Neural cell (in vitro differentiated cells): ENCODE measurements around the gene SLC9A1. TPM values are rescaled to one million over a fixed set of nuclear protein-coding genes. Genes with fewer than 3 reads are reported as not detected.

Source experiments
- H2AFZ ChIP-seq: fragments of 200-600, 300-800 bp; sonication (generic), shearing (Covaris generic); 2 replicates; pipeline ENCODE4 v1.6.0; 2014; ENCODE audit warnings: low read depth, mild to moderate bottlenecking, antibody characterized with exemption, low read length, moderate library complexity
- H3F3A ChIP-seq: fragments of 200-600 bp; shearing (Covaris generic); 2 replicates; pipeline ENCODE4 v1.6.1; 2016; ENCODE audit warnings: mild to moderate bottlenecking, moderate library complexity, mixed read lengths, antibody characterized with exemption, low read length; ENCODE audit not compliant: insufficient read depth, poor library complexity, severe bottlenecking
- H3K27ac ChIP-seq: fragments of 200-600, 300-800 bp; sonication (generic), shearing (Covaris generic); 2 replicates; pipeline ENCODE4 v1.5.1; 2014; ENCODE audit warnings: mild to moderate bottlenecking, low read length, moderate library complexity
- H3K27me3 ChIP-seq: fragments of 300-800, 200-600 bp; sonication (generic), shearing (Covaris generic); 2 replicates; pipeline ENCODE4 v1.6.0; 2014; ENCODE audit warnings: mild to moderate bottlenecking, low read depth, low read length, moderate library complexity; ENCODE audit not compliant: insufficient read depth
- H3K36me3 ChIP-seq: fragments of 300-800, 200-600 bp; sonication (generic), shearing (Covaris generic); 2 replicates; pipeline ENCODE4 v1.5.1; 2014; ENCODE audit warnings: mild to moderate bottlenecking, antibody characterized with exemption, low read length, moderate library complexity; ENCODE audit not compliant: insufficient read depth
- H3K4me2 ChIP-seq: fragments of 300-800, 200-600 bp; sonication (generic), shearing (Covaris generic); 2 replicates; pipeline ENCODE4 v1.6.0; 2014; ENCODE audit warnings: mild to moderate bottlenecking, low read length
- H3K4me3 ChIP-seq: fragments of 300-800, 200-600 bp; sonication (generic), shearing (Covaris generic); 2 replicates; pipeline ENCODE4 v1.5.1; 2014; ENCODE audit warnings: mild to moderate bottlenecking, low read length, moderate library complexity
- H3K79me2 ChIP-seq: fragments of 200-600 bp; shearing (Covaris generic); replicated peaks from 2 replicates; pipeline ENCODE4 v1.6.0; 2014; ENCODE audit warnings: mild to moderate bottlenecking, low read length, moderate library complexity; ENCODE audit not compliant: insufficient read depth
- H3K9ac ChIP-seq: fragments of 300-800, 200-600 bp; sonication (generic), shearing (Covaris generic); 2 replicates; pipeline ENCODE4 v1.6.1; 2016; ENCODE audit warnings: mild to moderate bottlenecking, low read length, mixed read lengths
- H3K9me2 ChIP-seq: fragments of 200-600 bp; shearing (Covaris generic); 2 replicates; pipeline ENCODE4 v1.6.1; 2016; ENCODE audit warnings: mild to moderate bottlenecking, low read length, mixed read lengths; ENCODE audit not compliant: insufficient read depth
- H3K9me3 ChIP-seq: fragments of 200-600, 300-800 bp; sonication (generic), shearing (Covaris generic); 2 replicates; pipeline ENCODE4 v1.6.1; 2016; ENCODE audit warnings: mild to moderate bottlenecking, mixed run types, low read length, moderate library complexity, mixed read lengths
- H4K20me1 ChIP-seq: fragments of 200-600 bp; shearing (Covaris generic); 2 replicates; pipeline ENCODE4 v1.6.1; 2016; ENCODE audit warnings: mild to moderate bottlenecking, mixed run types; ENCODE audit not compliant: insufficient read depth
- CTCF ChIP-seq: fragments of 450-650 bp; IDR thresholded peaks from 2 replicates; pipeline ENCODE4 v1.5.1; 2014; ENCODE audit warnings: antibody characterized with exemption, mild to moderate bottlenecking, moderate library complexity; ENCODE audit not compliant: poor library complexity, severe bottlenecking
- EP300 ChIP-seq: fragments of 450-650 bp; conservative IDR thresholded peaks from 2 replicates; pipeline ENCODE4 v1.6.1; 2014; ENCODE audit warnings: antibody characterized with exemption, mild to moderate bottlenecking, moderate library complexity; ENCODE audit not compliant: poor library complexity, severe bottlenecking
- EZH2 ChIP-seq: fragments of 200-600, 300-800 bp; shearing (Covaris generic), sonication (generic); IDR thresholded peaks from 2 replicates; pipeline ENCODE4 v1.6.1; 2014; ENCODE audit warnings: antibody characterized with exemption, low read length, borderline replicate concordance, mild to moderate bottlenecking; ENCODE audit not compliant: insufficient read depth, poor library complexity, severe bottlenecking
- MXI1 ChIP-seq: fragments of 450-650 bp; conservative IDR thresholded peaks from 2 replicates; pipeline ENCODE4 v1.6.1; 2014; ENCODE audit warnings: antibody characterized with exemption, mild to moderate bottlenecking; ENCODE audit not compliant: poor library complexity, severe bottlenecking
- POLR2AphosphoS5 ChIP-seq: IDR thresholded peaks from 2 replicates; pipeline ENCODE4 v1.6.1; 2012
- RAD21 ChIP-seq: fragments of 450-650 bp; conservative IDR thresholded peaks from 2 replicates; pipeline ENCODE4 v1.6.1; 2014; ENCODE audit warnings: antibody characterized with exemption, mild to moderate bottlenecking, moderate library complexity
- REST ChIP-seq: IDR thresholded peaks from 2 replicates; pipeline ENCODE4 v1.6.1; 2012; ENCODE audit warnings: borderline replicate concordance
- SMC3 ChIP-seq: fragments of 450-650 bp; conservative IDR thresholded peaks from 2 replicates; pipeline ENCODE4 v1.6.1; 2014; ENCODE audit warnings: antibody characterized with exemption, mild to moderate bottlenecking, moderate library complexity; ENCODE audit not compliant: poor library complexity
- TAF1 ChIP-seq: IDR thresholded peaks from 2 replicates; pipeline ENCODE4 v1.6.1; 2012; ENCODE audit warnings: low read depth
- polyA plus RNA-seq: library from polyadenylated mRNA; depleted of rRNA; stranded (reverse); fragments of >200 nt; gene quantifications from 2 replicates; pipeline ENCODE4 v1.2.3, GENCODE V29; 2014

Gene SLC9A1
- polyA plus RNA-seq, 1 donor from 2014 or later = 1.5 TPM

- H3K9me3 ChIP-seq = no peaks in the 10 kb centered on the region
- H3K79me2 ChIP-seq = no peaks in the 10 kb centered on the region
- no peak overlapping the region for H3K9ac ChIP-seq
- TF ChIP-seq MXI1 = no peak
- H3K27ac ChIP-seq = no peak overlapping the region
- H3K27me3 ChIP-seq = no peaks in the 10 kb centered on the region
- H3K9me2 ChIP-seq = no peaks in the 10 kb centered on the region
- H4K20me1 ChIP-seq = no peaks in the 10 kb centered on the region
- H3F3A ChIP-seq = no peaks in the 10 kb centered on the region
- no peaks in the 10 kb centered on the region for H3K36me3 ChIP-seq
- no peak overlapping the region for H2AFZ ChIP-seq
- H3K4me3 ChIP-seq = no peak overlapping the region
- no peak overlapping the region for H3K4me2 ChIP-seq
Measured at GRCh38 chr1:27122652-27123051, 32.3 kb downstream of the SLC9A1 start.

- no peaks in the 10 kb centered on the region for H3K9me2 ChIP-seq
- no peak overlapping the region for H2AFZ ChIP-seq
- H3K9ac ChIP-seq = no peak overlapping the region
- H3K4me3 ChIP-seq = no peak overlapping the region
- H3K36me3 ChIP-seq = no peaks in the 10 kb centered on the region
- H3K27ac ChIP-seq = no peak overlapping the region
- no peaks in the 10 kb centered on the region for H3K9me3 ChIP-seq
- no peaks in the 10 kb centered on the region for H3F3A ChIP-seq
- no peaks in the 10 kb centered on the region for H3K79me2 ChIP-seq
- H3K4me2 ChIP-seq = no peak overlapping the region
- TF ChIP-seq SMC3 (no peak), RAD21 (no peak), REST (no peak), TAF1 (no peak), MXI1 (no peak), CTCF (no peak), POLR2AphosphoS5 (no peak), EZH2 (no peak), EP300 (no peak)
- H4K20me1 ChIP-seq = no peaks in the 10 kb centered on the region
- H3K27me3 ChIP-seq = no peaks in the 10 kb centered on the region
Measured at GRCh38 chr1:27120854-27121253, 34.1 kb downstream of the SLC9A1 start.

- Histone ChIP-seq H2AFZ (no peak overlapping the region), H3K79me2 (no peaks in the 10 kb centered on the region), H3K27me3 (no peaks in the 10 kb centered on the region), H3K9ac (no peak overlapping the region), H3K36me3 (no peaks in the 10 kb centered on the region), H3K9me2 (no peaks in the 10 kb centered on the region), H4K20me1 (no peaks in the 10 kb centered on the region), H3K4me3 (no peak overlapping the region), H3K27ac (no peak overlapping the region), H3K9me3 (no peaks in the 10 kb centered on the region), H3K4me2 (no peak overlapping the region), H3F3A (no peaks in the 10 kb centered on the region)
- TF ChIP-seq MXI1 (no peak), EZH2 (no peak), EP300 (no peak), SMC3 (no peak), REST (no peak), RAD21 (no peak), POLR2AphosphoS5 (no peak), CTCF (no peak), TAF1 (no peak)
Measured at GRCh38 chr1:27118440-27118689, 36.6 kb downstream of the SLC9A1 start.
